DMS79 (cell line): ENCODE results near the gene RNF44.
A peak's percentile ranks its signal among the peaks of the same experiment; 100 is the strongest.

Experiments
- DNase-seq: peaks from one replicate; lab custom pipeline; 2025; lab: John Stamatoyannopoulos, UW

Gene RNF44

DNA sequence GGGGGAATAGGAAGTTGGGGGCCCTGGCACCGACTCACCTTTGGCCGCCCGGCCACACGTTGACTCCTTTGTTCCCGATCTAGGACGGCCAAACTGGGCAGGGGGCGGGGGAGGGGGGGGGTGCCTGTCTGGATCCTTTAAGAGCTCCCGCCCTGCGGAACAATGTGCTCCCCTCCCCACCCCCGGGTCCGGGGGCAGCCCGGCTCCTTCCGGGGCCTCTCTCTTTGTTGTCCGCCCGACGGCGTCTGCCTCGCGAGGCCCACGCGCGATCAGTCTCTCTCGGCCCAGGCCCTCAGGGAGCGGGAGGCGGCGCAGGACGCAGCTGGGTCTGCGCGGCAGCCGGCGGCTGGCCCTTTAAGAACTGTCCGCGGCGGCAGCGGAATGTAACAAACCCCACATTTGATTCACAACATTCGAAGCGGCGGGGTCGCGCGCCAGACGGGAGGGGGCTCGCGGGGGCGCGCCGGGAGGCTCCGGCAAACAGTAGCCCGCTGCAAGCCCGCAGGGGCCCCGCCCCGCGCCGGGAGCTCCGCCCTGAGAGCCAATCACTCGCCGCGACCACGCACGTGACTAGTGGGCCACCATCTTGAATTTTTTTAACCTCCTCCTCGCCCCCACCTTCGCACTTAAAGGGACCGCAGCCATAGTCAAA, at the start of gene RNF44:
Gene RNF44 (minus strand): TSS at position 501 of the 652 bp plus-strand sequence. CDS start 4,930 bp downstream, outside the sequence.
- DNase-seq = peak; percentile 53

GRCh38 chr5:176583076-176583475, 45.9 kb upstream of the RNF44 start:
- DNase-seq = no peak

DNA sequence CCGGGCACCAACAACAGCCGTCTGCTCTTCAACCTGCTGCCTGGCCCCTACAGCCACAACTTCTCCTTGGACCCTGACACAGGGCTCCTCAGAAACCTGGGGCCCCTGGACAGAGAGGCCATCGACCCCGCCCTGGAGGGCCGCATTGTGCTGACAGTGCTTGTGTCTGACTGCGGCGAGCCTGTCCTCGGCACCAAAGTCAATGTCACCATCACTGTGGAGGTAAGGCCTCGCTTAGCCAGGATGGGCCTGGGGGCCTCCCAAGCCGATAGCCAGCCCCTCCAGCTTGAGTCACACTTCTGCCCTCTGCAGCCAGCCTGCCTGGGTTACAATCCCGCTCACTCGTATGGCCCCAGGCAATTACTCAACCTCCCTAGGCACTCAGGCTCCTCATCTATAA, 44.2 kb upstream of the RNF44 start:
- no peak for DNase-seq

DNA sequence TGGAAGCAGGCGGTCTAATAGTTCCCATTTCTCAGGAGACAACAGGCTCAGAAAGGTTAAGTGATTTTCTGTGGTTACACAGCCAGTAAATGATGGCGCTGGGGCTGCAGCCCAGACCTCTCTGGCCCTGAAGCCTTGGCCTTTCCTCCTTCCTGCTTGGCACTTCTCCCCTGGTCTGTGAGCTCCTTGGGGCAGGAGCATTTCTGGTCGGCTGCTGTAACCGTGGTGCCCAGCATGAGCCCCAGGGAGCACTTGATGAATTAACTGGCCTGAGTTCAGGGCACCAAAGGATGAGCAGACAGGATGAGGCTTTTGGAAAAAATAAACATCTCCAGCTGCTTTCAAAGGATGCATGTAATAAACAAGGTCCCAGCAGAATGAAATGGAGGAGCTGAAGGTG, 42.1 kb upstream of the RNF44 start:
- DNase-seq = no peak

GRCh38 chr5:176578391-176578808, 41.2 kb upstream of the RNF44 start:
- no peak for DNase-seq

DNA sequence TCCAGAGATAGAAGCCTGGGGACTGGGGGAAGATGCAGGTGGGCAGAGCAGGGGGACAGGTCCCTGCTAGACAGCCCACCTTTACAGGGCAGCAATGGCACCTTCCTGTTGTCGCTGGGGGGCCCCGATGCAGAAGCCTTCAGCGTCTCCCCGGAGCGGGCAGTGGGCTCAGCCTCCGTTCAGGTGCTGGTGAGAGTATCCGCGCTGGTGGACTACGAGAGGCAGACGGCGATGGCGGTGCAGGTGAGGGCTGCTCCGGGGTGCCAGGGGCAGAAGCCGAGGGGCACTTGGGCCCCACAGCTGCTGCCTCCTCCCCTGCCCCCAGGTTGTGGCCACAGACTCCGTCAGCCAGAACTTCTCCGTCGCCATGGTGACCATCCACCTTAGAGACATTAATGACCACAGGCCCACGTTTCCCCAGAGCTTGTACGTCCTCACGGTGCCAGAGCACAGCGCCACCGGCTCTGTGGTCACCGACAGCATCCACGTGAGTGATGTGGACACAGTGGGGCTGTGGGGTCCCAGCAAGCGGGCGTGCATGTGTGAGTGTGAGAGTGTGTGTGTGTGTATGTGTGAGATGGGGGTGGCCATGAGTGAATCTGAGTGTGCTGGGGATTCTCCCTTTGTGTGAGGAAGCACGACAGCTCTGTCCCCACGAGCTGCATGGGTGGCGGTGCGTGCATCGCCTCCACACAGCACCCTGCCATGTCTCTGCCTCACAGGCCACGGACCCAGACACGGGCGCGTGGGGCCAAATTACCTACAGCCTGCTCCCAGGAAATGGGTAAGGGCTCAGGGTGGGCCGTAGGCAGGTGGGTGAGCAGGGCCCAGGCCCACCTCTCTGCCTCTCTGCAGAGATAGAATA, 40.3 kb upstream of the RNF44 start:
- no peak for DNase-seq

DNA sequence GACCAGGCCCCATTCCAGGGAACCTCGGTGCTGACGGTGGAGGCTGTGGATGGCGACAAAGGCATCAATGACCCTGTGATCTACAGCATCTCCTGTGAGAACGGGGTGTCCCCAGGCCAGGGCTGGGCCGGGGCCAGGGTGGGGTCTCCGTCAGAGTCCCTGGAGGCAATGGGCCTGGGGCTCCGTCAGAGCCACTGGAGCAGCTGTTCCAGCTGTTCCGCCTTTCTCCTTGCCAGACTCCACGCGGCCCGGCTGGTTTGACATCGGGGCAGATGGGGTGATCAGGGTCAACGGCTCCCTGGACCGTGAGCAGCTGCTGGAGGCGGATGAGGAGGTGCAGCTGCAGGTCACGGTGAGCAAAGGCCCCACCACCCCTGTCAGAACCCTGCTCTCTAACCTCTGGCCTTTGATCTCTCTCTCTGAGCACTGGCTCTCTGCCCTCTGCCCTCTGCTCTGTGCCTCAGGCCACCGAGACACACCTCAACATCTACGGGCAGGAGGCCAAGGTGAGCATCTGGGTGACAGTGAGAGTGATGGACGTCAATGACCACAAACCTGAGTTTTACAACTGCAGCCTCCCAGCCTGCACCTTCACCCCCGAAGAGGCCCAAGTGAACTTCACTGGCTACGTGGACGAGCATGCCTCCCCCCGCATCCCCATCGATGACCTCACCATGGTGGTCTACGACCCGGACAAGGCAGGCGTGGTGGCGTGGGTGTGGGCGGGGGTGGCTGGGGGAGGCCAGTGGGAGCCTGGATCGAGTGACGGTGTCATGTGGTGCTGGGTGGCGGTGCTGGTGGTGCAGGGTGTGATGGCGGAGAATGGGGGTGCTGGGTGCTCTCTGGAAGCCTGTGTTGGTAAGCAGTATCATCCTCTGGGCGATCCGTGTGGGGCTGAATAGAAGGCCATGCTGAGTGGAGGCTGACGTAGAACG, 38.6 kb upstream of the RNF44 start:
- DNase-seq = no peak

- no peak for DNase-seq
Measured at GRCh38 chr5:176575066-176575465, 37.9 kb upstream of the RNF44 start.

DNA sequence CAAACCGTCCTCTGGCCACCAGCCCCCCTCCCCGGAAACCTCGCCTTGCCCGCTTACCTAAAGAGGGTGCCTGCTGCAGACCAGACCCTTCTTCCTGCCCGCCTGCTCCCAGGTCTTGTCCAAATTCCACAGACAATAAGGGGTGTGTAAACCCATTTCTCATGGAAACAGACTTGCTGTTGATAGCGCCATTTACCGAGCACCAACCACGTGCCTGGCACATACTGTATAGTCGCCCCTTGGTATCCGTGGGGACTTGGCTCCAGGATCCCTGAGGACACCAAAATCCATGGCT, 37.0 kb upstream of the RNF44 start:
- DNase-seq = no peak

DNA sequence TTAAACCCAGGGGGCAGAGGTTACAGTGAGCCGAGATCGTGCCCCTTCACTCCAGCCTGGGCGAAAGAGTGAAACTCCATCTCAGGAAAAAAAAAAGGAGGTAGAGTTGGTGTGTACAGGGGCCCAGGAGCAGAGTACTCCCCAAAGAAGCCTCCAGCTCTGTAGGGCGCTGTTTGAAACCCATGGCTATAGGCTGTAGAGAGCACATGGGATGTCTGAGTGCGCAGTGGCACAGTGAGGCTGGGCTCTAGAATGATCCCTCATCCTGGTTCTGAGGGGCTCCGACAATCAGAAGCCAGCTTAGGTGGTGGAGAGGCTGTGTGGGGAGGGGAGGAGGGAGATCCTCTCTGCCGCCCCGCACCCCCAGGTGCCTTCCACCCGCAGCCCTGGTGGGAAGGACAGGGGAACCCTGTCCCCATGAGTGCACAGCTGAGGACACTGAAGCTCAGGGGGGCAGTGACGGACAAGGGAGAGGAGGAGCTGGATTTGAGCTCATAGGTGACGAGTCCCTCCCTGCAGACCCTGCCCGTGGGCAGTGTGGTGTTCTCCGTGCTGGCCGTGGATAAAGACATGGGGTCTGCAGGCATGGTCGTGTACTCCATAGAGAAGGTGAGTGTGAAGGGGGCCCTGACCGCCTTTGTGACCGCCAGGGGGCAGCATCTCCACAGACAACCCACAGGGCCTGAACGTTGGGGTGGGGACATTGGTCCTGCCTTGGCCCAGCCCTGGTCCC, 36.5 kb upstream of the RNF44 start:
- peak; percentile 3 for DNase-seq

DNA sequence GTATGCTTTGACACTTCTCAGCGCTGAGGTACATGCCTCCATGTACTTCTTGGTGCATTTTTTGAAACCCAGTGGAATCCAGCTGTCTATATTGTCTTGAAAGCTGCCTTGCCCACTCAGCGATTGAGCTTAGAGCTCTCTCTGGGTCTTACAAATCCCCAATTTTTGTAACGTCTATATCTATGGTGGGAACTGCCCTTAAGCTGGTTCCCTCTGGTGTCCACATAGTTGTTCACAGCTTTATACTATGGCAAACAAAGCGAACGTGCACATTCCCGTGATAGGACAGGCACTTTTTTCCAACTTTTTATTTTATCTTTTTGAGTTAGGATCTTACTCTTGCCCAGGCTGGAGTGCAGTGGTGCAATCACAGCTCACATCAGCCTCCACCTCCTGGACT, 32.8 kb upstream of the RNF44 start:
- DNase-seq = no peak

DNA sequence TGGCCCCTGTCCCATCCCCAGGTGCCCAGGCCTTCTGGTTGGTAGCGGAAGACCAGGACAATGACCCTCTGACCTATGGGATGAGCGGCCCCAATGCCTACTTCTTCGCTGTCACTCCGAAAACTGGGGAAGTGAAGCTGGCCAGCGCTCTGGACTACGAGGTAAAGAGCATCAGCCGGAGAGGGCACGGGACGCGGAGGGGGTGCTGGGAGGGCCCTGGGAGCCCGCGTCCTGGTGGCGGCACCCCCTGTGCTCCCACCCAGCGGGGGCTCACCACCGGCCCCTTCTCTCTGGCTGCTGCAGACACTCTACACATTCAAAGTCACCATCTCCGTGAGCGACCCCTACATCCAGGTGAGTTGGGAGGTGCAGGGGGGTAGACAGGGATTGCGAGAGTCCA, 31.5 kb upstream of the RNF44 start:
- DNase-seq = no peak

- DNase-seq = no peak
Measured at GRCh38 chr5:176565760-176566288, 28.6 kb upstream of the RNF44 start.

DNA sequence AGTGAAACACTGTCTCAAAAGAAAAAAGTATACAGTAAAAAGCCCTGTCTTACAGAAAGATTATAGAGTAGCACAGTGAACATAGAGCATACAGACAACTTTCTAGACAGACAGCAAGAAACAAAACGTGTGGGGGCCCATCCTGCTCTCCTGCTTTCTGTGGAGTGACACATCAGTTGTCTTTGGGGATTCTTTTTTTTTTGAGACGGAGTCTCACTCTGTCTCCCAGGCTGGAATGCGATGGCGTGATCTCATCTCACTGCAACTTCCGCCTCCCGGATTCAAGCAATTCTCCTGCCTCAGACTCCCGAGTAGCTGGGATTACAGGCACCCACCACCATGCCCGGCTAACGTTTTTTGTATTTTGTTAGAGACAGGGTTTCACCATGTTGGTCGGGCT, 26.8 kb upstream of the RNF44 start:
- DNase-seq = no peak

GRCh38 chr5:176562189-176562588, 25.0 kb upstream of the RNF44 start:
- no peak for DNase-seq

DNA sequence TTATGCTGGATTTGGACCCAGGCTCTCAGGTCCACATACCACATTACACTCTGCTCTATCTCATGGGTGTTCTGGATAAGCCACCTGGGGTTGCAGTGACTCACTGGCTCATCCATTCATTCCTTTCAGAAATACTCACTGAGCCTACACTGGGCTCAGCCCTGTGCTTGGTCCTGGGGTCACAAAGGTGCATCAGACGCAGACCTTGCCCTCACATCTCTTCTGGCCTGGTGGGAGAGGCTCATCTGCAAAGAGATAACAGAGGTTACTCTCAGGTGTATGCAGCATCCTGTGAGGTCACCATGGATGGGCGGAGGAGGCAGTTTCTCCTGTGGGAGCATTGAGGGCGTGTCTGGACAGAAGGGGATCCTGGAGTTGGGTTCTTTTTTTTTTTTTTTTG, 24.1 kb upstream of the RNF44 start:
- no peak for DNase-seq

GRCh38 chr5:176560364-176560763, 23.2 kb upstream of the RNF44 start:
- DNase-seq = no peak

DNA sequence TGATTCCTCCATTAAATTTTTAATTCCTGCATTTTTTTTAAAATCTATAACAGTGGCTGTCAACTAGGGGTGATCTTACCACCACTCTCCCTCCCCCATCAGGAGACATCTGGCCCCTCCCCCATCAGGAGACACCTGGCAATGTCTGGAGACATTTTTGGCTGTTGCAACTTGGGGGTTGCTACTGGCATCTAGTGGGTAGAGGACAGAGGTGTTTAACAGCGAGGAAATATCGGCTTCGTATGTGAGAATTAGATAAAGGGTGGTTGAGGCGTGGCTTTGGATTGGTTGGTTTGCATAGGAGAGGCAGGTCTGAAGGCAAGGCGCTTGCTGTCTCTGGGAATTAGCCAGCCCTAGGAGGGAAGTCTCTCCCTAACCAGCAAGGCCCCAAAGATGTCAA, 22.5 kb upstream of the RNF44 start:
- DNase-seq = no peak

DNA sequence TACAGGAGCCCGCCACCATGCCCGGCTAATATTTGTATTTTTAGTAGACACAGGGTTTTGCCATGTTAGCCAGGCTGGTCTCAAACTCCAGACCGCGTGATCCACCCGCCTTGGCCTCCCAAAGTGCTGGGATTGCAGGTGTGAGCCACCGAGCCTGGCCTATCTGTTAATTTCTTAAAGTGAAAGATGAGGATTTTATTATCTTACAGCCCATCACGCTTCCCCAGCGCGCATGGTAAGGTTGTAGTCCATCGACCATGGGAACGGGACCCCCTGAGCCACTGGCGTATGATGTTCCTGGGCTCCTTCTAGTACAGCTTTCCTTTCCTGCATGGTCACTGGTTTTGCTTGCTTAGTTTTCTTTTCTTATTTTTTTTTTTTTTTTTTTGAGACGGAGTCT, 20.6 kb upstream of the RNF44 start:
- DNase-seq = no peak

GRCh38 chr5:176553260-176554085, 16.3 kb upstream of the RNF44 start:
- no peak for DNase-seq
